DMS153 treated with DMSO at 0.1 percent for 48 hours (cell line): ENCODE data around the gene EVI2A.
"Not testable (repeated sequence)": the region's sequence is repeated elsewhere in the genome, so short reads cannot be mapped to it uniquely, and the experiment has no call there.

Experiments used
- DNase-seq: peaks from one replicate; lab custom pipeline; 2025; ENCODE audit not compliant: unreplicated experiment; lab: John Stamatoyannopoulos, UW

The EVI2A gene

GRCh38 chr17:31321481-31321880 lies at the start of gene EVI2A:
Gene EVI2A (minus strand): TSS chr17:31321622. CDS start chr17:31319013, 2,609 bp downstream.
- no peak for DNase-seq

GRCh38 chr17:31369266-31369665 lies 47.8 kb upstream of the EVI2A start:
- no peak for DNase-seq

GRCh38 chr17:31366088-31366487 lies 44.7 kb upstream of the EVI2A start:
- DNase-seq = no peak

- DNase-seq = no peak
These were observed 42.6 kb upstream of the EVI2A start for GRCh38 chr17:31364012-31364411.

GRCh38 chr17:31357839-31358394 lies 36.5 kb upstream of the EVI2A start:
- DNase-seq = peak; percentile 5

- DNase-seq = no peak
These were observed 35.7 kb upstream of the EVI2A start for GRCh38 chr17:31357091-31357490.

- DNase-seq = no peak
These were observed 34.5 kb upstream of the EVI2A start for GRCh38 chr17:31355935-31356334.

- no peak for DNase-seq
These were observed 28.0 kb upstream of the EVI2A start for GRCh38 chr17:31349454-31349853.

- not testable (repeated sequence) for DNase-seq
These were observed 23.8 kb upstream of the EVI2A start for GRCh38 chr17:31345191-31345747.

- DNase-seq = no peak
These were observed 18.7 kb upstream of the EVI2A start for GRCh38 chr17:31339906-31340661.

GRCh38 chr17:31329221-31329620 lies 7.8 kb upstream of the EVI2A start:
- no peak for DNase-seq

- DNase-seq = no peak
These were observed 6.7 kb upstream of the EVI2A start for GRCh38 chr17:31328160-31328535.

- no peak for DNase-seq
These were observed 6.2 kb upstream of the EVI2A start for GRCh38 chr17:31327534-31328159.

GRCh38 chr17:31323551-31323950 lies 2.1 kb upstream of the EVI2A start:
- no peak for DNase-seq

GRCh38 chr17:31321966-31322365 lies 544 bp upstream of the EVI2A start:
- DNase-seq = no peak

GRCh38 chr17:31320791-31321190 lies 631 bp downstream of the EVI2A start:
- no peak for DNase-seq

GRCh38 chr17:31320241-31320640 lies 1.2 kb downstream of the EVI2A start:
- no peak for DNase-seq

GRCh38 chr17:31318851-31319661 lies 2.4 kb downstream of the EVI2A start:
- no peak for DNase-seq

GRCh38 chr17:31318298-31318801 lies 3.1 kb downstream of the EVI2A start:
- peak; percentile 33 for DNase-seq

- no peak for DNase-seq
These were observed 6.7 kb downstream of the EVI2A start for GRCh38 chr17:31314782-31315100.
